Right renal pelvis (tissue), 4 donors: ENCODE measurements around the gene POLD4. TPM values are rescaled to one million over a fixed set of nuclear protein-coding genes. Genes with fewer than 3 reads are reported as not detected.
"Not testable (repeated sequence)": the region's sequence is repeated elsewhere in the genome, so short reads cannot be mapped to it uniquely, and the experiment has no call there.

Experiments
- DNase-seq, 4 donors: peaks; one replicate each; pipeline ENCODE4 v3.0.0-alpha.2; 2013; ENCODE audit warnings: low read depth in 4 of 4, low spot score in 3 of 4, missing footprints in 1 of 4
- polyA plus RNA-seq, 4 donors: library from polyadenylated mRNA; unstranded; fragments of 120-200 nt; gene quantifications; one replicate each; pipeline ENCODE4 v1.2.1, GENCODE V29; 2013; ENCODE audit not compliant: insufficient read length in 4 of 4

Gene POLD4
- polyA plus RNA-seq, 4 donors = 18.7 to 36.1 (median 23.9) TPM

- DNase-seq = no peak
These were observed 33.3 kb downstream of the POLD4 start for GRCh38 chr11:67320011-67320410.

DNA sequence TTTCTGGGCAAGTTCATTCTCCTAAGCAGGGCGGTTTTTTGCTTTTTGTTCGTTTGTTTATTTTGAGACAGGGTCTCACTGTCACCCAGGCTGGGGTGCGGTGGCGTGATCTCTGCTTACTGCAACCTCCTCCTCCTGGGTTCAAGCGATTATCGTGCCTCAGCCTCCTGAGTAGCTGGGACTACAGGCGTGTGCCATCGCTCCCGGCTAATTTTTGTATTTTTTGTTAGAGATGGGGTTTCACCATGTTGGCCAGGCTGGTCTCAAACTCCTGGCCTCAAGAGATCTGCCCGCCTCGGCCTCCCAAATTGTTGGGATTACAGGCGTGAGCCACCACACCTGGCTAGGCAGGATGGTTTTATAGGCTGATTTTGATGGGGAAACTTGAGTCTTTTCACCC, 34.5 kb downstream of the POLD4 start:
- not testable (repeated sequence) for DNase-seq

- DNase-seq = no peak
These were observed 35.3 kb downstream of the POLD4 start for GRCh38 chr11:67317888-67318555.

DNA sequence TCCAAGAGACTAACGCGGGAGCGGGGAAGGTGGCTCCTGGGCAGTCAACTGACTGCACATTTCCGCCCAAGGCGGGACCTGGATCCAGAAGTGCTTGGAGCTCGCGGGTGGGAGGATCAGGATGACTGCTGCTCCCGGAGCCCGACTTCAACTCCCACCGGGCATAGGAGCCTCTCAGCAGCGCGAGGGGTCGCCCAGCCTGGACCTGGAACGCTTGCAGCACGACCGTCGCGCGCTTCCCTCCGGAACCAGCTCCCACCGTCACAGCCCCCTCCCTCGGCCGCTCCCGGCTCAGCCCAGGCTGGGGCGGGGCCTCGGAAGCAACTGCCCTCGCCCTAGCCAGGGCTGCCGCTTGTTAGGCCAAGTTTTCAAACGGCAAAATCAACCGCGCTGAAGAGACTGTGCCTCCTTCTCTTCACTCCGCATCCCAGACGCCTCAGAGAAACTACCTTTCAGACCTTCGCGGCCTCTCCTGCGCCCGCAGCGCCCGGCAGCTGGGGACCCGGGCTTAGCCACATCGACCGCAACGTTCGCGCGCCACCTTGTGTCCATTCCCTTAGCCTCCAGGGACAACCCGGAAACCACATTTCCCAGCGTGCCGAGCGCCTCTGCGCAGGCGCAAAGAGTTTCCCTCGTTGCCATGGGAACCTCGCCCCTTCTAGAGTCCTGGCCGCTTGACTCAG, 36.0 kb downstream of the POLD4 start:
- DNase-seq = peak; percentile 96 to 98 (median 97)

DNA sequence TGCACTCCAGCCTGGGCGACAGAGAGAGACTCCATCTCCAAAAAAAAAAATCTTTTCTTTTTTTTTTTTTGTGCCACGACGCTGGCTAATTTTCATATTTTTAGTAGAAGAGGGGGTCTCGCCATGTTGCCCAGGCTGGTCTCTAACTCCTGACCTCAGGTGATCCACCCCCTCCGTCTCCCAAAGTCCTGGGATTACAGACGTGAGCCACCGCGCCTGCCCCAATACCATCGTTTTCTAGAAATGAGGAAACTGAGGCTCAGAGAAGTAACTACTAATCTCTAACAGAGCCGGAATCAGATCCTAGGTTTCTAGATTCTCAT, 36.5 kb downstream of the POLD4 start:
- DNase-seq = no peak

DNA sequence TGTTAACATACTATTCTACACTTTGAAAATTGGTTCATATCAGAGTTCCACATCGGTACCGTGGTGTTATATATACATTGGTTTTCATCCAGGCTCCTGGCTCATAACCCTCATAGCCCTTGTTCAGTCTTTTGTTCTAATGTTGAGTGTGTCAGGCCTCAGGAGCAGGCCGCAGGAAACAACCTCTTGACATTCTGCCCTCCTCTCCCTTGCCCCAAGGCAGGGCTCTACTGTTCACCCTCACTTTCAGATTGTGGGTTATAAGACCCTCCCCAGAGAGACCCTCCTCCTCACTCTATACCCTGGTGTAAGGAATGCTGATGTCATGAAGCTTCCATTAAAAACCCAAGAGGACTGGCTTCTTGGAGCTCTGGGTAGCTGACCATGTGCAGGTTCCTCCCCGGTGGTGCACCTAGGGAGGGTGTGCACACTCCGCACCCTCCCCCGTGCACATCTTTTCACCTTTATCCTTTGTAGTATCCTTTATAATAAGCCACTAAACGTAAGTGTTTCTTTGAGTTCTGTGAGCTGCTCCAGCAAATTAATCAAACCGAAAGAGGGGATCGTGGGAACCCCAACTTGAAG, 37.9 kb downstream of the POLD4 start:
- no peak for DNase-seq

GRCh38 chr11:67314218-67314617, 39.1 kb downstream of the POLD4 start:
- no peak for DNase-seq

DNA sequence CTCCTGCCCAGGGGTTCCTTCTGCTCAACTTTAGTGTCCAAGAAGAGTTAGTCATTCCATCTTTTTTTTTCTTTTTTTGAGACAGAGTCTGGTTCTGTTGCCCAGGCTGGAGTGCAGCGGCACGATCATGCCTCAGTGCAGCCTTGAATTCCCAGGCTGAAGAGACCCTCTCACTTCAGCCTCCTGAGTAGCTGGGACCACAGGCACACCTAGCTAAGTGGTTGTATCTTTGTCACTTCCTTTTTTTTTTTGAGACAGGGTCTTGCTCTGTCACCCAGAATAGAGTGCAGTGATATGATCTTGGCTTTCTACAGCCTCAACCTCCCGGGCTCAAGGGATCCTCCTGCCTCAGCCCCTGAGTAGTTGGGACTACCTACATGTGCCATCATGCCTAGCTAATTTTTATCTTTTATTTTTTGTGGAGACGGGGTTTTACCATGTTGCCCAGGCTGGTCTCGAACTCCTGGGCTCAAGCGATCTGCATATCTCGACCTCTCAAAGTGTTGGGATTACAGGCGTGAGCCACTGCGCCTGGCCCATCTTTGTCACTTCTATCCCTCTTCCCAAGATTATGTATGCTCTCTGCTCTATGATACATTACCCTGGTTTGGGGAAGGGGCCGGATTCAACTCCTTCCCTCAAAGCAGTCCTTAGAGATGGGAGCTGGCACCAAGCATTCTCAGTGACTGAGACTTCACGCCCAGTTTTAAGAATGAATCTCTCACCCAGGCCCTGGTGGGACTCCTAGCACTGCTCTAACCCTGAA, 40.0 kb downstream of the POLD4 start:
- no peak for DNase-seq

- DNase-seq = no peak
These were observed 40.9 kb downstream of the POLD4 start for GRCh38 chr11:67312187-67313021.

GRCh38 chr11:67311556-67312082, 41.7 kb downstream of the POLD4 start:
- no peak for DNase-seq

DNA sequence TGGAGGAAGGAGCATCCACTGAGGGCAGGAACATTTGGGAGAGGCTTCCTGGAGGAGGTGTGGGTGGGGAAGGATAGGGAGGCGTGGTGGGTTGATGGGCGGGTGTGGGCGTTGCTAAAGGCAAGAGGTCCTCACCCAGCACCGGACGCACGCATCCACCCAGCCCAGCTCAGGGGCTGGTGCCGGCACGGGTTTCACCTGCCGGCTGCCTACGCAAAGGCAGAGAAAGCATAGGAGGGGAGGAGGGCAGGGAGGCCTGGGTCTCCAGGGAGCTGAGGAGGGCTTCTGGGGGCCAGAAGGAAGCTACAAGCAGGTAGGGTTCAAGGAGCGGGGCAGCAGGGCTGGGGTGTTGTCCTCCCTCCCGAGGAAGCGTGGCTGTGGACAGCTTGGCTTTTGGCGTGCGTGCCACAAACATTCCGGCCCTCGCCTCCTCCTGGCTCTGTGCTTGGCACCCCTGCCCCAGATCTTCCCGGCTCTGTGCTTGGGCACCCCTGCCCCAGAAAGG, 42.2 kb downstream of the POLD4 start:
- DNase-seq = no peak

DNA sequence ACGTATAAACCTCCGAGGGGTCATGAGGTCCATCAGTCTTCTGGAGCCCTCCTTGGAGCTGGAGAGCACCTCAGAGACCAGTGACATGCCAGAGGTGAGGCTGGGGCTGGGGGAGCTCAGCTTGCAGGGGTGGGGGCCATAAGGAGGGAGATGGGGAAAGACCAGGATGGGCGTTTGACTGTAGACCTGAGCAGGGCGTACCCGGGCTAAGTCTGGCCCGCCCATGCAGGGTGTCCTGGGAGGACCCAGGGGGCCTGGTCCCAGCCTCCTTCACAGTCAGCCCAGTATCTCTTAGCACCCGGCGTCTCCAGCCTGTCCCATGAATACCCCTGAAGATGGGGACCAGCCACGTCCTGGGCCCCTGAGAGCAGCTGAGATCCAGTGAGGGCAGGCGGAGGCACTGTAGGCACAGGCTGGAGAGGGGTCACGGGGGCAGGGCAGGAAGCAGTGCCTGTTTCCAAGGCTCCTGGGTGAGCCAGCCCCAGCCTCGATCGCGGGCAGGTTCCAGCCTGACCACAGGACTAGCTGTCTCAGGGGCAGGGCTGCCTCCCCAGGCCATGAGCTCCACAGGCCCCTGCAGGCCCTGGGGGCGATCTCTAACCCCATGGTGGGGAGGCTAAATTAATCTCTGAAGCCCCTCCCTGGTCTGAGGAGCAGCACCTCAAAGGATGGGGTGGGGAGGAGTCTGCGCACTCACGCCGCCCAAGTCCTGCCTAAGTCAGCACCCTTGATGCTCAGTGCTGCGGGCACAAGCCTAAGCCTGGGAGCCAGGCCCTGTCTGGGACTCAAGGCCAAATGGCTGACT, 42.9 kb downstream of the POLD4 start:
- no peak for DNase-seq

DNA sequence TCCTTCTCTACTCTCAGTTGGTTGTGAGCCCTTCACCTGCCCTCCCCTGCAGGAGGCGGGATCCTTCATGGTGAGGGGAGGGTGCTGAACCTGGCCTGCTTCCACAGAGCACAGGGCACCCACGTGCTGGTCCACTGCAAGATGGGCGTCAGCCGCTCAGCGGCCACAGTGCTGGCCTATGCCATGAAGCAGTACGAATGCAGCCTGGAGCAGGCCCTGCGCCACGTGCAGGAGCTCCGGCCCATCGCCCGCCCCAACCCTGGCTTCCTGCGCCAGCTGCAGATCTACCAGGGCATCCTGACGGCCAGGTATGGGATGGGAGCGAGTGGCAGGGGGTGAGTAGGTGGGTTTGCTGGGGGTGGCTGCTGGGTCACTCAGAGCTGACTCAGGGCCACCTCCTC, 43.7 kb downstream of the POLD4 start:
- no peak for DNase-seq

DNA sequence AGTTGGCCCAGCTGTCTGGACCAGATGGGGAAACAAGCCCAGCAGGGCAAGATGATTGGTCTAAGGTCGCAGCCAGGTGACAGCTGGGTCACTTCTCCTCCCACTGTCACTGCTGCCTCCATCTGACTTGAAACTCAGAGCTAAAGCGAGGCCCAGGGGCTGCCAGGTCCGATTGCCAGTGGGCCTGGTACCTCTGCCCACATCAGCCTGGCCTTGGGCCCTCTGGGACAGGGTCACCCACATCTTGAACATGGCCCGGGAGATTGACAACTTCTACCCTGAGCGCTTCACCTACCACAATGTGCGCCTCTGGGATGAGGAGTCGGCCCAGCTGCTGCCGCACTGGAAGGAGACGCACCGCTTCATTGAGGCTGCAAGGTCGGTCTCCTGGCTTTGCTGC, 44.2 kb downstream of the POLD4 start:
- DNase-seq = no peak

GRCh38 chr11:67308031-67308866, 45.1 kb downstream of the POLD4 start:
- DNase-seq = no peak

GRCh38 chr11:67307545-67308001, 45.8 kb downstream of the POLD4 start:
- DNase-seq = no peak

DNA sequence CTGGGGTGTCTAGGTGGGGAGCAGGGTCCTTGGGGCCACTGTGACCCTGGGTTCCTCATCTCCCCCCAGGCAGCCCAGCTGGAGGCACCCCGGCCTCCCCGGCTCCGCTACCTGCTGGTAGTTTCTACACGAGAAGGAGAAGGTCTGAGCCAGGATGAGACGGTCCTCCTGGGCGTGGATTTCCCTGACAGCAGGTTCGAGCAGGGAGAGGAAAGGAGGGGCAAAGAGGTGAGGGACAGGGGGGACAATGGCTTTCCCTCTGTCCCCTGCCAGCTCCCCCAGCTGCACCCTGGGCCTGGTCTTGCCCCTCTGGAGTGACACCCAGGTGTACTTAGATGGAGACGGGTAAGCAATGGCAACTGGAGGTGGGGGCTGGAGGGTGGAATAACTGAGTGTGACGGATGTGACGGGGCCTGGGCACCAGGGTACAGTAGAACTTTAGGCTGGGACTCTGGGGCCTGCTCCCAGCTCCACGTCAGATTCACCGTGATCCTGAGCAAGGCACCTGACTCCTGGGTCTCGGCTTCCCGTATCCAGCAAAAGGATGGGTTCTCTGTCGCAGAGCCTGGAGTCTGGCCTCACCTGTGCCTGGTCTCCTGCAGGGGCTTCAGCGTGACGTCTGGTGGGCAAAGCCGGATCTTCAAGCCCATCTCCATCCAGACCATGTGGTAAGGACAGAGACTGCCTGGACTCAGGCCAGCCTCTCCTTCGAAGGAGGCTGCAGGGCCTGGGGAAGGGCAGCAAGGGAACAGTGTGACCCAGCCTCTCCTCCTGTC, 46.4 kb downstream of the POLD4 start:
- DNase-seq = no peak
